NOMO-1 (cell line): ENCODE measurements around the gene OR2B2.
"Not testable (repeated sequence)": the region's sequence is repeated elsewhere in the genome, so short reads cannot be mapped to it uniquely, and the experiment has no call there.

Experiments used
- DNase-seq, 2 experiments: peaks; one replicate each; lab custom pipeline; 2025; ENCODE audit not compliant: unreplicated experiment in 2 of 2; lab: John Stamatoyannopoulos, UW

The OR2B2 gene

GRCh38 chr6:27911956-27912446, at the start of gene OR2B2:
OR2B2 (minus strand) TSS chr6:27912396; CDS start chr6:27912319, 77 bp downstream.
- DNase-seq: no peak

GRCh38 chr6:27957516-27957915, 45.3 kb upstream of the OR2B2 start:
- no peak for DNase-seq

GRCh38 chr6:27956941-27957340, 44.7 kb upstream of the OR2B2 start, which contains the start of gene OR2B6:
OR2B6 (plus strand) TSS chr6:27957241; CDS start chr6:27957241, 0 bp downstream.
- peak in 1 of 2 experiments; percentile 58 for DNase-seq

- no peak for DNase-seq
Observed at GRCh38 chr6:27951040-27951439, 38.8 kb upstream of the OR2B2 start.

- DNase-seq: no peak
Observed at GRCh38 chr6:27948237-27948636, 36.0 kb upstream of the OR2B2 start.

- DNase-seq: not testable (repeated sequence)
Observed at GRCh38 chr6:27943072-27943471, 30.9 kb upstream of the OR2B2 start.

- DNase-seq: no peak
Observed at GRCh38 chr6:27940766-27941165, 28.6 kb upstream of the OR2B2 start.

- no peak for DNase-seq
Observed at GRCh38 chr6:27931209-27931608, 19.0 kb upstream of the OR2B2 start.

GRCh38 chr6:27929930-27930329, 17.7 kb upstream of the OR2B2 start:
- DNase-seq: not testable (repeated sequence)

GRCh38 chr6:27928041-27928440, 15.8 kb upstream of the OR2B2 start:
- DNase-seq: not testable (repeated sequence)

GRCh38 chr6:27924179-27924578, 12.0 kb upstream of the OR2B2 start:
- DNase-seq: no peak

GRCh38 chr6:27922949-27923348, 10.8 kb upstream of the OR2B2 start:
- no peak for DNase-seq

GRCh38 chr6:27908017-27908416, 4.2 kb downstream of the OR2B2 start:
- no peak for DNase-seq

- DNase-seq: peak; percentile 60 to 73
Observed at GRCh38 chr6:27902335-27903314, 9.6 kb downstream of the OR2B2 start.

- no peak for DNase-seq
Observed at GRCh38 chr6:27901801-27902200, 10.4 kb downstream of the OR2B2 start.

- not testable (repeated sequence) for DNase-seq
Observed at GRCh38 chr6:27900197-27900596, 12.0 kb downstream of the OR2B2 start.

- DNase-seq: no peak
Observed at GRCh38 chr6:27899543-27899942, 12.7 kb downstream of the OR2B2 start.

GRCh38 chr6:27897580-27898206, 14.5 kb downstream of the OR2B2 start:
- no peak for DNase-seq

- DNase-seq: no peak
Observed at GRCh38 chr6:27896398-27896796, 15.8 kb downstream of the OR2B2 start.

- peak; percentile 76 to 83 for DNase-seq
Observed at GRCh38 chr6:27894839-27895762, 17.1 kb downstream of the OR2B2 start.
